Measurements from ENCODE around the gene RIPPLY3.
A peak's percentile ranks its signal among the peaks of the same experiment; 100 is the strongest.
"Not testable (repeated sequence)": the region's sequence is repeated elsewhere in the genome, so short reads cannot be mapped to it uniquely, and the experiment has no call there.

RIPPLY3 gene

DNA sequence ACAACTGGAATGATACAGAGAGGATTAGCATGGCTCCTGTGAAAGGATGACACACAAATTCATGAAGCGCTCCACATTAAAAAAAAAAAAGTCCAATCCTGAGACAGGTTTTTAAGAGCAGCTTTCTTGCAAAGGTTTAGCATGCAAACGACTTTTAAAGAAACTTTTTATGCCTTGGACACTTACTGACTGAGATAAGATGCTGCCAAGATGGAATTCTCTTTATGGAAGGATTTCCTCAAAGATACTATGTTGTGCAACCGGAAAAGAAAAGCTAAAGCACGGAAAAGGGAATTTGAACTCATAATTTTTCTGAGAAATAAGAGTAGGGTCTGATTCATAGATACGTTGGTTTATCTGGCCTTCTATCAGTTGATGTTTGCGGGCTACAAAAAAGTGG lies 39.1 kb downstream of the RIPPLY3 start:
- no peak for TF ChIP-seq MYC (IDR thresholded peaks at IDR 0.05; ENCODE audit: low read depth, low read length)
- TF ChIP-seq, protein P1, sequence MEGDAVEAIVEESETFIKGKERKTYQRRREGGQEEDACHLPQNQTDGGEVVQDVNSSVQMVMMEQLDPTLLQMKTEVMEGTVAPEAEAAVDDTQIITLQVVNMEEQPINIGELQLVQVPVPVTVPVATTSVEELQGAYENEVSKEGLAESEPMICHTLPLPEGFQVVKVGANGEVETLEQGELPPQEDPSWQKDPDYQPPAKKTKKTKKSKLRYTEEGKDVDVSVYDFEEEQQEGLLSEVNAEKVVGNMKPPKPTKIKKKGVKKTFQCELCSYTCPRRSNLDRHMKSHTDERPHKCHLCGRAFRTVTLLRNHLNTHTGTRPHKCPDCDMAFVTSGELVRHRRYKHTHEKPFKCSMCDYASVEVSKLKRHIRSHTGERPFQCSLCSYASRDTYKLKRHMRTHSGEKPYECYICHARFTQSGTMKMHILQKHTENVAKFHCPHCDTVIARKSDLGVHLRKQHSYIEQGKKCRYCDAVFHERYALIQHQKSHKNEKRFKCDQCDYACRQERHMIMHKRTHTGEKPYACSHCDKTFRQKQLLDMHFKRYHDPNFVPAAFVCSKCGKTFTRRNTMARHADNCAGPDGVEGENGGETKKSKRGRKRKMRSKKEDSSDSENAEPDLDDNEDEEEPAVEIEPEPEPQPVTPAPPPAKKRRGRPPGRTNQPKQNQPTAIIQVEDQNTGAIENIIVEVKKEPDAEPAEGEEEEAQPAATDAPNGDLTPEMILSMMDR (IDR thresholded peaks at IDR 0.05; ENCODE audit: low read depth, low read length) = no peak
- TF ChIP-seq POLR2A (IDR thresholded peaks at IDR 0.05; ENCODE audit: extremely low read depth, insufficient read length) = no peak
- TF ChIP-seq, protein P2, sequence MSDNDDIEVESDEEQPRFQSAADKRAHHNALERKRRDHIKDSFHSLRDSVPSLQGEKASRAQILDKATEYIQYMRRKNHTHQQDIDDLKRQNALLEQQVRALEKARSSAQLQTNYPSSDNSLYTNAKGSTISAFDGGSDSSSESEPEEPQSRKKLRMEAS (IDR thresholded peaks at IDR 0.05; ENCODE audit: low read depth, low read length) = no peak
- no peak overlapping the region for H3K4me3 ChIP-seq (ENCODE audit: low read depth, low read length)
- no peak for DNase-seq (ENCODE audit: low read depth)

DNA sequence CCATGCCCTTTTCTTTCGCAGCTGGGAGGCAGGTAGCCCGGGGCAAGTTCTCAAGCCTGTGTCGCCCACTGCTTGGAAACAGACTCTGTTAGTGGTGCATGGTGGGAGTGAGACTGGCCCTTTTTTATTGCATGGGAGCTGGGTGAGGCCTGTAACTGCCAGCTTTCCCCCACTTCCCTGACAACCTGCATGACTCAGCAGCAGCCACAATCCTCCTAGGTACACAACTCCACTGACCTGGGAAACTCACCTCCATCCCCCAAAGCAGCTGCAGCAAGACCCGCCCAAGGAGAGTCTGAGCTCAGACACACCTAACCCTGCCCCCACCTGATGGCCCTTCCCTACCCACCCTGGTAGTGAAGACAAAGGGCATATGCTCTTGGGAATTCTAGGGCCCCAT lies 40.6 kb downstream of the RIPPLY3 start:
- TF ChIP-seq POLR2A (IDR thresholded peaks at IDR 0.05; ENCODE audit: extremely low read depth, insufficient read length) = no peak
- no peak for TF ChIP-seq MYC (IDR thresholded peaks at IDR 0.05; ENCODE audit: low read depth, low read length)
- TF ChIP-seq, protein P1 (IDR thresholded peaks at IDR 0.05; ENCODE audit: low read depth, low read length) = no peak
- TF ChIP-seq, protein P2 (IDR thresholded peaks at IDR 0.05; ENCODE audit: low read depth, low read length) = no peak
- no peak overlapping the region for H3K4me3 ChIP-seq (ENCODE audit: low read depth, low read length)
- DNase-seq (ENCODE audit: low read depth) = no peak

DNA sequence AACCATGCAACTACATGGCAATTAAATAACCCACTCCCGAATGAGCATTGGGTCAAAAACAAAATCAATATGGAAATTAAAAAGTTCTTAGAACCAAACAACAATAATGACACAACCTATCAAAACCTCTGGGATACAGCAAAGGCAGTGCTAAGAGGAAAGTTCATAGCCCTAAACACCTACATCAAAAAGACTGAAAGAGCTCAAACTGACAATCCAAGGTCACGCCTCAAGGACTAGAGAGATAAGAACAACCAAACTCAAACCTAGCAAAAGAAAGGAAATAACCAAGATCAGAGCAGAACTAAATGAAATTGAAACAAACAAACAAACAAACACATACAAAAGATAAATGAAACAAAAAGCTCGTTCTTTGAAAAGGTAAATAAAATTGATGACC lies 43.2 kb downstream of the RIPPLY3 start:
- not testable (repeated sequence) for DNase-seq (ENCODE audit: low read depth)

DNA sequence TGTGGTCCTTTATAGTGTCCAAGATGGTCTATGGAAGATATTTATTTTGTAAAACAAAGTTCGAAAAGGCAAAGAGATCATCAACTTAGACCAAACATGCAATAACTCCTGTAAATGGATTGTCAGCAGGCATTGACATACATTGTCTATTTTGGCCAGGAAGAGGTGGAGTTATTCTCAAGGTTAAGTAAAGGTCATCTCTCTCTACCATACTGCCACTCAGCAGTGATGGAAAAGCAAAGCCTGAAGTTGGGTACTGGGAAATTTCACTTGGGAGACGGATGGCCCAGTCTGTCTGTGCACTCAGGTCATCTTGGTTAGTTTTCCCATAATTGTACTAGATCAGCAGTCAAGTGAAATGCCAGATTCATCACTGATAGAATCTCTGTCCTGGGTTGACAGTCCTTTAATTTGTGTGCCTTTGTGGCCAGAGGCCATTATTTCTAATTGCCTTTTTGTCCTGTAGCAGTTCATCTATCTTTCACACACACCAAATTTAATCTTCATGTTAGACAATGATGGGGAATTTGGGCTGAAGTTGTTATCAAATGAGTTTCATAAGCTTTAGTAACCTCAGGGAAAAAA lies 48.9 kb downstream of the RIPPLY3 start:
- no peak for DNase-seq (ENCODE audit: low read depth)
- H3K4me3 ChIP-seq (ENCODE audit: low read depth, low read length) = no peak overlapping the region
- TF ChIP-seq, protein P2 (IDR thresholded peaks at IDR 0.05; ENCODE audit: low read depth, low read length) = no peak
- TF ChIP-seq MYC (IDR thresholded peaks at IDR 0.05; ENCODE audit: low read depth, low read length) (no peak), POLR2A (IDR thresholded peaks at IDR 0.05; ENCODE audit: extremely low read depth, insufficient read length) (no peak)
- TF ChIP-seq, protein P1 (IDR thresholded peaks at IDR 0.05; ENCODE audit: low read depth, low read length) = no peak

More for the DNA sequence above, 43.2 kb downstream of the RIPPLY3 start:
- not testable (repeated sequence) for H3K4me3 ChIP-seq (ENCODE audit: low read depth, low read length)

DNA sequence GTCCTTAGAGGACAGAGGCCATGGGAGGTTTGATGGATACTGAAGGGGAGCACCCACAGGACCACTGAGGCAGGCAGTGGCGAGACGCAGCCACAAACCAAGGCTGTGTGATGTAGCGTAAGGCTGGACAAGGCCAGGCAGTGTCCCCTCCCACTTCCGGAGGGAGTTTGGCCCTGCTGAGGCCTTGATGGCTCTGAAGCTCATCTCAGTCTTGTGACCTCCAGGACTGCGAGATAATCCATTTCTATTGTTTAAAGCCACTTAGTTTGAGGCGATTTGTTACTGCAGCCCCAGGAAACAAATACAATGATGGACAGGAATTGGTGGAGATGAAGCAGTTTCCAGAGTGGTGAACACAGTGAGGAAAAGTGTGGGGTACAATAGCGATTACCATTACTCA lies 51.1 kb downstream of the RIPPLY3 start:
- no peak overlapping the region for H3K4me3 ChIP-seq (ENCODE audit: low read depth, low read length)
- DNase-seq (ENCODE audit: low read depth) = no peak
- TF ChIP-seq MYC (IDR thresholded peaks at IDR 0.05; ENCODE audit: low read depth, low read length) (no peak), POLR2A (IDR thresholded peaks at IDR 0.05; ENCODE audit: extremely low read depth, insufficient read length) (no peak)
- TF ChIP-seq, protein P1 (IDR thresholded peaks at IDR 0.05; ENCODE audit: low read depth, low read length) = no peak
- TF ChIP-seq, protein P2 (IDR thresholded peaks at IDR 0.05; ENCODE audit: low read depth, low read length) = no peak

DNA sequence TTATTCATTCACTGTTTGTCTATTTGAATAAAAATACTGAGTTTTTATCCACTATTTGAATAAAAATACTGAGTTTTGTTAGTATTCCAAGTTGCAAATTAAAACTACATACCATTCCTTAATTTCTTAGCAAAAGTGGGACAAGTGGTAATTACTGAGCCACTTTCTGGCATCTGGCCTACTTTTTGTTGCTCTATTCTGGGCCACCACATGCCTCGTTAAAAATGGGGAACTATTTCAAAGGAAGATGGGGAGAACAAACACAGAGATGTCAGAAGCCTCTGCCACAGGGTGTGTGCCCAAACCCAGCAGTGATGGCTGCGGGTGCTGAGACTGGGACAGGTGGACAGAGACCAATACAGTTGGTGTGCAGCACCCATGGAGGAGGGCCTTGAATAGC lies 51.8 kb downstream of the RIPPLY3 start:
- DNase-seq (ENCODE audit: low read depth) = peak; percentile 10
- TF ChIP-seq POLR2A (IDR thresholded peaks at IDR 0.05; ENCODE audit: extremely low read depth, insufficient read length) (no peak), MYC (IDR thresholded peaks at IDR 0.05; ENCODE audit: low read depth, low read length) (no peak)
- TF ChIP-seq, protein P1 (IDR thresholded peaks at IDR 0.05; ENCODE audit: low read depth, low read length) = no peak
- TF ChIP-seq, protein P2 (IDR thresholded peaks at IDR 0.05; ENCODE audit: low read depth, low read length) = no peak
- H3K4me3 ChIP-seq (ENCODE audit: low read depth, low read length) = no peak overlapping the region
